WI38 (cell line): ENCODE data around the gene TOP2A.

Source experiments
- H3K4me3 ChIP-seq: 2 replicates; pipeline ENCODE4 v1.5.1; 2011; ENCODE audit warnings: low read depth, mild to moderate bottlenecking, control low read depth, low read length
- CTCF ChIP-seq: IDR thresholded peaks from 2 replicates; pipeline ENCODE4 v1.5.1; 2012; ENCODE audit warnings: low read depth, mild to moderate bottlenecking, control low read depth, low read length

TOP2A gene

GRCh38 chr17:40452216-40452787, 34.6 kb upstream of the TOP2A start:
- no peak for TF ChIP-seq CTCF
- no peak overlapping the region for H3K4me3 ChIP-seq

- no peak overlapping the region for H3K4me3 ChIP-seq
- TF ChIP-seq CTCF = no peak
These were observed 33.7 kb upstream of the TOP2A start for GRCh38 chr17:40451420-40451819.

GRCh38 chr17:40450175-40450574, 32.5 kb upstream of the TOP2A start:
- H3K4me3 ChIP-seq = no peak overlapping the region
- peak; percentile 57 for TF ChIP-seq CTCF

GRCh38 chr17:40448639-40449261, 31.1 kb upstream of the TOP2A start:
- no peak for TF ChIP-seq CTCF
- H3K4me3 ChIP-seq = no peak overlapping the region

GRCh38 chr17:40448213-40448638, 30.5 kb upstream of the TOP2A start:
- no peak for TF ChIP-seq CTCF
- H3K4me3 ChIP-seq = peak overlapping the region; percentile 19; the same call in 1 of the 2 replicates

GRCh38 chr17:40447806-40448205, 30.1 kb upstream of the TOP2A start:
- no peak for TF ChIP-seq CTCF
- peak overlapping the region; percentile 19 for H3K4me3 ChIP-seq

- peak overlapping the region; percentile 15 for H3K4me3 ChIP-seq
- TF ChIP-seq CTCF = no peak
These were observed 29.5 kb upstream of the TOP2A start for GRCh38 chr17:40447148-40447644.
